Stimulated activated CD4-positive, alpha-beta T cell treated with anti-CD3 and anti-CD28 coated beads, Interleukin-1b, Interleukin-23, amount 100 ng/mL, for 4 hours (primary cell): ENCODE data around the gene GATA3.

Experiments
- DNase-seq, 2 donors: peaks; one replicate each; pipeline ENCODE4 v3.0.0-alpha.2; 2020; ENCODE audit warnings: low read depth in 2 of 2

GATA3 gene

DNA sequence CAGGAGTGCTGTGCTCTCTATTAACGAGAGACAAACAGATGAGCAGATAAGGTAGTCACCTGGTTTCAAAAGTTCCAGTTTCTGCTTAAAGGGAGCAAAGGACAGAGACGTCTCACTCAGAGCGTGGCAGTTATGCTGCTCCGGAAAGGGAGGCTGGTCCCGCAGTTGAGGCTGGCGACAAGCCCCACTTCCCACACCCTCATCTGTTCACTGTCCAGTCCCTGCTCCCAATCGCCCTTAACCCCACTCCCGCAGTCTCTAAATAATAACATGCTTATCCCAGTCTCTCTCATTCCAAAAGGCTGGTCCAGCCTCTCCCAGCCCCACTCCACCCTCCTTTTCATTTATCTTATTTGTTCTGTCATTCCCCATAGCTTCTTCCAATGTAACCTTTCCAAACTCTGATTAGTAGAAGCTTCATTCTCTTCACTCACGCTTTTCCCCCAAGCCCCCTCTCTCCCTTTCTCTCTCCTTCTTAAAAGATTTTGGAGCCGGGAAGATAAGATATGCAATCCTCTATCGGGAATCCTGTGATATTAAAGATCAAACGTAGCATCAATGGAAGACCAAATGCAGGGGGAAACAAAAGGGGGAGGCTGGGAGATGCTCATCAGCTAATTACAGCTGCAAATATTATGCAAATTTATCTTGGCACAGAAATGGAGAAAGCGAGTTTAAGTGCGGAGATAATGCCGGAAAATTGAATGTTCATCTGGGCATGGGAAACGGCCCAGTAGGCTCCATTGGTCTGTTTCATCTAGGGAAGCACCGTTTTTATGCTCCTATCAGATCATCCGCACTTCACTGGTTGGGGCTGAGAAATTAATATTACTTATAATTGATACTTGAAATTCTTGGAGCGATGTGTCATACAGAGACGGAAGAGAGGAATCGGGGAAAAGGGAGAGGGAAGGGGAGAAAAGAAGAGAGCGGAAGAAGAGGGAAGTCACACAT, 16.3 kb upstream of the GATA3 start:
- no peak for DNase-seq

DNA sequence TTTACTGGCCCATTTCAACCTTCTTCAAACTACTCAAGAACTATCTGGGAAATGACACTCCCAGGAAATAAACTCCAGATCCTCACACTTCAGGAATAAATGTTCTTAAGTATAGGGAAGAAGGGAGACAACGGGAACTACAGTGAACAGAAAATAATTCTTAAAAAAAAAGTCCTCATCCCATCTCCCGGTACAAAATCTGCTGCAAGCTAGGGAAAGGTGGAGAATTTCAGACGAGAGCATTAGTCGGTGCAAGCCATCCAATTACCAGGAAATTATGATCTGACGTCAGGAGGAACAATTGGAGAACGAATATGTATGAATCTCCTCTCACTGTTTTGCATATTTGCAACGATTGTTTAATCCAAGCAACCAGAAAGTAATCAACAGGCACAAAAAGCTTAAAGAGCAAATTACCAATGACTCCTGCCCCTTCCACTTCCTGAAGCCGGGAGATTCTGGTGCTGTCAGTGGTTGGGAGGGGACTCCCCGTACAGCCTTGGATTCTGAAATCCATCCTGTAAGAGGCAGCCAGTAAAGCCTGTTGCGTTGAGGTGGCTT, 15.1 kb upstream of the GATA3 start:
- no peak for DNase-seq

DNA sequence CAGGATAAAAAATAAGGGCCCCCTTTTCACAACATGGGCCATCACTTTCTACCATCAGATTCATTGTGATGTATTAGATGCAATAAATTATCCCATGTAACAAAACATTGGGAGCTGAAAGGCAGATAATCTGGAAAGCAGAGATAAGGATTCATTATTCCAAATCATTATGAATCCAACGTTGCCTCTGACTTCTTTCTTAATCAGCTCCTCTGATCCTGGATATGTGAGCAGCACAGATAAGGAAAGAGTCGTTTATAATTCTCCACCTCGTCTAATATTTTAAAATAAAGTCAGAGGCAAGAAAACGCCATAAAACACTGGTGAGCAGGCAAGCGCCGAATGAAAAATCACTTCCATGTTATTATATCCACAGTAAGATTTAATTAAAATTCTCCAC, 13.8 kb upstream of the GATA3 start:
- no peak for DNase-seq

DNA sequence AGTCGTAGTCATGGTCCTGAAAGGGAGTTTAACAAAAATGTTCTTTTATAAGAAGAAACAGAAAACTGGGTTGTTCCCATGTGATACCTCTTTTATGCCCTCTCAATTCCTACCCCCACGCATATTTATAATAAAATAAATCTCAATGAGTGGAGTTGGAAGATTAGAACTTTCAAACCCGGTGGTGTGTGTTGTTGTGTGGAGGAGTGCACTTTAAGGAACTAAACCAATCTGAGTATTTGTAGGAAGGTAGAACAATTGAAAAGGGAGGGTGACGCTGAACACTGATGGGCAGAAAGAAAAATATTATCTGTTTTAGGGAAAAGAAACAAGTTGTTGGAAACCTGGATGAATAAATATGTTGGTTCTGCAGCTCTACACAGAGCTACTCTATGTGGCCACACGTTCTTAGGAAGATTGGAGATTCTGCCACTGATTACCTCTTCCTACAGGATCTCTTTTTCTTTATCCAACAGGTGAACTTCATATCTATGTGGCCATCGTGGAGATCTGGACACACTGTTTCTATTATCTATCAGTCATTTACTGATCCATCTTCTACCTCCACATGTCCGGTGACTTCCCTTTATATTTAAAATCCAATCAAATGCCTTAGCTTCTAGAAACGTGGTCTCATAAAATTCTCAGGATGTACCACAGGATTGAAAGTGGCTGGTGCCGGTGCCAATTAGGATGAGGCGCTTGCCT, 13.1 kb upstream of the GATA3 start:
- no peak for DNase-seq

DNA sequence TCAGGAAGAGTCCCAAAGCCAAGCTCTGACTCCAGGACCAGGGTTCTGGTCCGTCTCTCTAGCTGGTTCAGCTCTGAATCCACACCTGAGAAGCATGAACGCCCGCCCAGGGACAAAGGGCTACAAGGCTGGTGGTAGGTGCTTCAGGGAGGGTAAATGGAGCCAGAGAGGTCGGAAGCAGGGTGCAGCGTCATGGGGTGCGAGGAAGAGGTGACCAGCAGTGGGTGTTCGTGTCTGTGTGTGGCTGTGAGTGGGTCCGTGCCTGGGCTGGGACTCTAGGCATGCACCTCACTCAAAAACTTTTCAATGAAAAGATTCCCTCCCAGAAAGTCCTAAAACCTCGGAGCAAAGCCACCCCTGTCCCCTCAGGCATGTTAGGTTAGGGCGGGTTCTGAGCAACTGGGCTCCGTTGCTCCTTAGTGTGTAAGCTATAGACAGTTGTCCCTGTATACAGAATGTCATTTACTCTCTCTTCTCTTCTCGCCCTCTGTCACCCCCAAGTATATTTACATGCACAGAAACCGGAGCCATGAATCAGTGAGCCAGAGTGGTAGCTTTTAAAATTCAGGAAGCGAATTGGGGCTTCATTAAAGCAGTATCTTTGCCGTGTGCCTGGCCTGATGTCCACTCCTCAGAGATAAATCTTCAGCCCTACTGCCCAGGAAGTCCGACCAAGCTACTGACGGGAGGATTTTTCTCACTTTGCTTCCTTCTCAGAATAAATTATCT, 12.3 kb upstream of the GATA3 start:
- no peak for DNase-seq

DNA sequence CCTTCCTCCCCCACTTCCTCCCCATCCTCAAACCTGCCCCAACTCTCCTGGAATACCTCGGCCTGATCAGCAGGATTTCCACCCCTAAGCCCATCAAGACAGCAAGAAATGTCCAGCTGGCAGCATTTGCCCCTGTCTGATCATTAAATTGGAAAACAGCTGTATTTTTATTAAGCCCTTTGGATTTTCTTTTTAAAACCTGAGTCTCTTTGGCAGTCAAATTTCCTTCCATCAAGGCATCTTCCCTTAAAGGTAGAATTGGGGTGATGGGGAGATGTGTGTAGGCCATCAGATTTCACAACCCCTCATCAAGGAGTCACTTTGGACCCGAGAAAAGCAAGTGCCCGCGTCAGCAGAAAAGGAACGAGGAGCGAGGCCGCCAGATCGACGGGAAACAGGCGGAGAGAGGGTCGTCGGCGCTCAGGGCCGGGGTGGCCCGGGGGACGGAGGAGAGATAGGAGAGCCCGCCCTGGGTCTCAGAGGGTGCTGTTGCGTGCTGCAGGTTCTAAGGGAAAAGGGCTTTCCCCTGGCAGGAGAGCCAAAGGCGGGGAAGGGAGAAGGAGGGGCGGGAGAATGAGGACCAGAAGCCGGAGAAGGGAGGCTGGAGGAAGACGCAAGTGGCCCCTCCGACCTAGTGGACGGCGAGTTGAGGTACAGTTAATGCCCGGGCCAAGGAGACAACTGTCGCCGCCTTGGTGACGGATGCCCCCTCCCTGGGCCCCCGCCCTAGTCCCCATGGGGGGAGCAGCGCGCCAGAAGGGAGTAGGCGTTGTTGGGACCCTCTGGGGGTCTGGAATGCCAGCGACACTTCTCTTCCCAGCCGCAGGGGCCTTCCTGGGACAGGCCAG, 11.5 kb upstream of the GATA3 start:
- DNase-seq: no peak

DNA sequence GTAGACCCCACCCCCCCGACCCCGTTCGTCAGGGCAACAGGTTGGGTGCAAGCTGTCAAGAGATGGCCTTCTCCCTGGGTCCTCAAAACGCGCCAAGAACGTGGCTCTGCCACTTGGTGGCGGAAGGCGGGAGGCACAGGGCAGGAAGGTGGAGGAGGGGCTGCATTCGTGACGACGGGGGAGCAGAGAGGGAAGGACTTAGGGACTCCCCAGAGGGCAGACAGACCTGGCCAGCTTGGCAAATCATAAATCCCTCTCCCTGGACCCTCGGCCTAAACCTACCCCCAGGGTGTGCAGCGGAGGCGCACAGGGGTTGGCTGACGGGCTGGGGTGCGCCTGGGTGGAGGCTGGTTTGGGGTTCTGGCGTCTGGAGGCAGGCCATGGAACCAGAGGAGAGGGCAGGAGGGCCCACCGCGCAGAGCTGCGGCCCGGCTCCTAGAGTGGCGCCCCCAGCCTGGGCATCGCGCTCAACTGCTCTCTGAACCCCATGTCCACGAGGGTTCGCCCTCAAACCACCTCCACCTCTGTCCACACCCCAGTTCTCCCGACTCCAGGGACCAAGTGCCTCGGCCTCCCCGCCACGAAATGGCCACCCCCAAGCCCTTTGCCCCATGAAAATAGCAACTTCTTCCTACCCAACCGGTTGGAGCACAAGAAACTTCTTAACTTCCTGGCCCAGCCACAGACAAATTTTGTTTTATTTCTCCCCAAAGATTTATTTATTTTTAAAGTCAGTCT, 10.8 kb upstream of the GATA3 start:
- DNase-seq: no peak

DNA sequence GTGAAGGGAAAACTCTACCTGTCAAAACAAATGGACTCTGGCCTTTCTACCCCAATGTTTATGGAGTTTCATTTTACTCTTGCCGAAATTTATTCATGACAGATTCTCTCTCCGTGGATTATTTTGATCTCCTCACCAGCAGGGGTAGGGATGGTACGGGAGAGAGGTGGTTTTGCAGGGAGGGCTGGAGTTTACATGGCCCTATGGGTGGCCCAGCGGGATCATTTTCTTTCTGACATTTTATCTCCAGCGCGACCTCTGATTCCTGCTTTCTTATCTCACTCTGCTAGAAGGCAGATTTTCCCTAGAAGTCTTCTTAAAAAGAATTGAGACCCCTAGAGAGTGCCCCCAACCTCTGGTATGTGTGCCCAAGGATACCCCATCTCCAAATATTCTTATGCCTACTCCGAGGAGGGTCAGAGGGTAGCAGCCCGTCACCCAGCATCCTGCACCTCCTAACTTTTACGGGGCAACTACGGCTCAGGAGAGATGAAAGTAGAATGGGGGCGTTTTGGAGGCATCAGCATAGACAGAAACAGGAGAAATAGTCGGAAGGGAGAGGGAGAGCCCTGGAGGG, 10.1 kb upstream of the GATA3 start:
- DNase-seq: no peak

DNA sequence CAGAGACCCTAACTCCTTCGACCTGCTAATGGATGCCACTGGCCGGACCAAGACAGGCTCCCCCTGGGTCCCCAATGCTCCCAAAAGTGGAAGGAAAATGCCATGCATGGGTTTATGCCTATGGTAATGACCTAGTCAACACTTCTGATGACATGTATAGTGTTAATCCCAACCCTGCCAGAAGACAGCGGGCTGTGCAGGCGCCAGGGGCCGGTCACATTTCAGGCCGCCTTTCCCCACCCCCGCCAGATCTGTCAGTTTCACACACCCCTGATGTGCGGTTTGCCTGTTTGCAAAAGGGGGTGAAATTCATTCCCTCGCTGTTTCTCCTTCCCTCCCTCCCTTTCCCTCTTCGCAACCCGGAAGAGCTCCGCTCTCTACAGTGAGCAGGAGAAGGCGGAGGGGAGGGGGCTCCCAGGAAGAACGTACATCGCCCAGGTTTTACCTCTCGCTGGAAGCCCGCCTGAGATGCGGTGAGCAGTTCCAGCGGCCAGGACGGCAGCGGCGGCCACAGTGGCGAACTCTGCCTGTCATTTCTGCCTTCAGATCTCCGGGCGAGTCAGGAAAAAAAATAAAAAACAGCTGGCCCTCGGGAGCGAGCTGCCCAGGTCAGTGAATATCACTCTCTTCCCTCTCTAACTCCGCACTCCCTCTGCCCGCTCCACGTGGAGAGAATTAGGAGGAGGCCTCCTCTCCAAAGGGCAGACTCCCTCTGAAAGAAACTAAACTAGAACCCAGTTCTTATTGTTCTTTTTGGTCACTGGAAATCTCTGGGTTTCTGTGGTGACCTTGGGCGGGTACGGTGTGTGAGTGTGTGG, 9.4 kb upstream of the GATA3 start:
- no peak for DNase-seq

DNA sequence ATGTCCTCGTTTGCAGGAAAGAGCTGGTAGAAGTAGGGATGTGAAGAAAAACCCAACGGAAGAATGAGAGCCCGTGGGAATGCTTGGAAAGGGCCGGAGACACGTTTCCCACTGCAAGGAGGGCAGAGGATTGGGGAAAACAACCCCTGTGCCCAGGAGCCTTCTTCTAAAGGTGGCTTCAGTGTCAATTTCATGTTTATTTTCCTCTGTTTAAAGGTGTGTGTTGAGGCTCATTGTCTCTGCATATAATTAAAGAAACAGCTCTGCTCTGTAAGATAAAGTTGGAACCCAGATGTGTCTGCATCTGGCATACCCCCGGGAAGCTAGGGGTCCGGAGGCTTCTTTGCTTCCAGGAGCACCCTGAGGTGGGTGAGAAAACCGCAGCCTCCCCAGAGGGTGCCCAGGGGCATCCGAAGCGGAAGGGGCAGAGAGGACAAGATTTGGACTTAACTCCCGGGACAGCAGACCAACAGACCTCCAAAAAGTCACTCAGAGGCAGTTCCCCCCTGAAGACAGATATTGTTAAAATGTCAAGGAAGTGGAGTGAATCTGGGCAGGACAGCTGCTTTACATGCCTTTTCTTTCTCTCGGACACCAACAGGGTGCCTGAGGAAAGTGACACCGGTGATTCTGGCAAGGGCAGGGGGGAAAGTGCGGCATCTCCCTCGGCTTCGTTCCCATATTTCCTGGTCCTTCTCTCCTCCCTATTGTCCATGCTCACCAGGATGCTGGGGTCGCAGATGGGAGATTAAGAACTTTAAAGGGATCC, 8.6 kb upstream of the GATA3 start:
- DNase-seq: no peak

DNA sequence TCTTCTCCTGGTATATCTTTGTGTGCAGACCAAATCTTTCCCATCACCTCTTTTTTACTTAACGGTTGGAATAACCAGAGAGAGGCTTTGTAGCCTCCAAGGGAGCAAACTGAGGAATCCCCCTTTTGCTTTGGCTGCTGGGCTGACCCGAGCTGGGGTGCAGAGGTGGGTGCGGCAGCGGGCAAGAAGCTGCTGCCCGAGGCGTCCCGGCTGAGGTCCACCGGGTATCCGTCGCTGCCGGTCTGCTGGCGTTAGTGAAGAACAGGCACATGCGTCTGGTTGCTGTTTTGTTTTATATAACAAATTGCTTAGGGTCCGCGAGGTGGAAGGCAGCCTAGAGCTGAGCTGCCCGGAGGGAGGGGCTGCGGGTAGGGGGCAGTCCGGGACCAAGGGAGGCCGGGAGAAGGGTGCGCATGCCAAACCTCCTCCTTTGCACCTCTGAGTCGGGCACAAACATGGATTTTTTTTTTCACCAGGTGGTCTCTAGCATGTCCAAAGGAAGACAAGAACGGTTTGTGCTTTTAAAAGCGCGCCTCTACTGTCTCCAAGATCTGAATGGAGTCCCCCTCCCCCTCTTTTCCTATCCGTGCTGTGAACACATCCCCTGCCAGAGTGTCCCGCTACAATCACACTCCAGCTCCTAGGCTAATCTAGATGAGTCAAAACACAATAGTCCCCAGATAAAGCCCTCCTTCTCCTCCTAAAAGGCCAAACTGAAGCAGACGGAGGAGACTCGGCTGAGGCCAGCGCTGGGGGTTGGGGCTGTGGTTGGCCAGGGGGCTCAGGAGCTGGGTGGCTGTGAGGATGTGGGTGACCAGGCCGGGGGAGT, 6.8 kb upstream of the GATA3 start:
- DNase-seq: no peak

DNA sequence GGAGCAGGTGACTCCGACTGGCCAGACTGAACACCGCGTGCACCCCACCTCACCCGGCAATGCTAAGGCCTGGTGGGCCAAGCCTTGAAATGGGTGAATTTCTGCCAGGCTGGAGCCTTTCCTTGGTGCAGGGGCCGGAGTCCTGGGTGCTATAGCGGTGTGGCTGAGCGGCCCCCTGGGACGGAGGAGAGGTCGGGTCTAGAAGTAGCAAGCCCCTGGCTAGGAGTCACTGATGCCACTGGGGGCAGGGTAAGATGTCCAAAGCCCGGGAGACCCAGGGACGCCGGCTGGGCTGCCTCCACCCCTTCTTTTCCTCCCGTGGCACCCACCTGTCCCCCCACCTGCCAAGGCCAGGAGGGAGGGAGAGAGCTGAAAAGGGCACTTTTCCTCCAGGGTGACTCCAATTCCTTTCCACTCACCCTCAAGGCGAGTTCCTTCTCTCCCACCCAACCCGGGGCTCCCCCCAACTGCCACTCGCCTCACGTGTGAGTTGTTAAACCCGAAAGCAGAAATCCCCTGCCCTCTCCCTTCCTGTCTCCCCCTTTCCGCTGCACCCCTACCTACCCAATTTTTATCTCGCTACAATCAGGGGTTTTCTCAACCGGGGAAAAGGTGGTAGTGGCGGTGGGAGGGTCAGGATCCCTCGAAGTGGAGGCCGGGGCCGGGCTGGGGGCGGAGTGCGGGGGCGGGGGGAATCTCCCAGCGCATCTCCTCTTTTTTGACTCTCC, 6.0 kb upstream of the GATA3 start:
- peak in 1 of 2 donors; percentile 46 for DNase-seq

DNA sequence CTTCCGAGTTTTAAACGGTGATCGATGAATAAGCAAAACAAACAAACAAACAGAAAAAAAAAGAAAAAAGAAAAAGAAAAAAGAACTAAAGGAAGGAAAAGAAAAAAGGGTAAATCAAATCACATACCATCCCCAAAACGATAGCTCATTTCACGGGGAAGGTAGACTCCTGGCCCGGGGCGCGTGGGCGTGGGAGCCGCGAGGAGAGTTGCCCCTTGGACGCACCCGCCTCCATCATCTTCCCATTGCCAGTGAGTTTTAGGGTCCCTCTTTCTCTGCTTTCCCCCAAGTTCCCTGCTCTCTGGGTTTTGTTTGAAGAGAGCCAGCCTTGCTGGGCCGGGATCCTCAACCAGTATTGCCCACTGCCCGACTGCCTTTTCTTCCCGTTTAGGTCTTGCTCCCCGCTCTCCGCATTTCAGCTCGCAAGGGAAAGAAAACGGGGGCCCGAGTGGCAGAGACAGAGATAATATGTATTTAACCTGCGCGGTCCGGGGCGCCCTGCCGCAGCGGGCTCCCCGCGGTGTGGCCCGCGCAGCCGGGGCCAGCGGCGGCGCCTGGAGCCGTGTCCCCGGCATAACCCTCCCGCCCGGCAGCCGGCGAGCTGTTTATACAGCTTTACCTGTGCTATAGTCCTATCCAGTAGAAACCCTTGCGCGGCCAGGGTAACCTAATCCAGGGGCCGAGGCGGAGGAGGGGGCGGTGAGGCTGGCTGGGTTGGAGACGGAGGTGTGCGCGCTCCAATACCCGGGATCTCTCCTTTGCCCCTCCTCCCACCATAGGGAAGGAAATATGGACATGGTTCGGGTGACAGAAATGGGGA, 5.2 kb upstream of the GATA3 start:
- DNase-seq: no peak

DNA sequence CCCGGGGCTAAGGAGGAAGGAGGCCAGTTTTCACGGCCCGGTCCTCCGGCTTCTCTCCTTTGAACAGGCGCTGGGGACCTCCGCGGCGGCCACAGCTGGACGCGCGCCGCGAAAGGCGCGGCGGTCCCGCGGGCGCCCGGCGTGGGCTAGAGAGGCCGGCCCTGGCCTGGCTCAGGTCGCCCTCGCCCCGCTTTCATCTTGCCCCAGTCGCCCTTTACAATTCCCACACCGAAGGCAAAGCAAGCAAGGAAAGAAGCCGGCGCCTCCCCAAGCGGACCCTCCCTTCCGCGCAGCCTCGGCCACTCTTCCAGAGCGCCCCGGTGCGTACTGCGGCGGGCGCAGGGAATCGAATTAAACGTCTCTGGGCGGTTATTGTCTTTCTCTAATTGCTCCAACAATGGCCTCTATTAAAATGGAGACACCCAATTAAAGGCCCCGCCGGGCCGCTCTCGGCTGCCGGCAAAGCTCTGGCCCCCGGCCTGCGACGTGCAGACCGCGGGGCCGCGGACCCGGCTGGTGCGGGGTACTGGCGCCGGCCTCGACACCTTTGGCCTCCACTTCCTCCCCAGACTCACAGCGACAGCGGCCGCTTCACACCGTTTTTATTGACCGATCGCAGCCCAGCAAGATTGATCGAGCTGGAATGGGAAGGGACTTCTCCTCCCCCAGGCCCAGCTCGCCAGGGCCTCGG, 4.5 kb upstream of the GATA3 start:
- DNase-seq: no peak

DNA sequence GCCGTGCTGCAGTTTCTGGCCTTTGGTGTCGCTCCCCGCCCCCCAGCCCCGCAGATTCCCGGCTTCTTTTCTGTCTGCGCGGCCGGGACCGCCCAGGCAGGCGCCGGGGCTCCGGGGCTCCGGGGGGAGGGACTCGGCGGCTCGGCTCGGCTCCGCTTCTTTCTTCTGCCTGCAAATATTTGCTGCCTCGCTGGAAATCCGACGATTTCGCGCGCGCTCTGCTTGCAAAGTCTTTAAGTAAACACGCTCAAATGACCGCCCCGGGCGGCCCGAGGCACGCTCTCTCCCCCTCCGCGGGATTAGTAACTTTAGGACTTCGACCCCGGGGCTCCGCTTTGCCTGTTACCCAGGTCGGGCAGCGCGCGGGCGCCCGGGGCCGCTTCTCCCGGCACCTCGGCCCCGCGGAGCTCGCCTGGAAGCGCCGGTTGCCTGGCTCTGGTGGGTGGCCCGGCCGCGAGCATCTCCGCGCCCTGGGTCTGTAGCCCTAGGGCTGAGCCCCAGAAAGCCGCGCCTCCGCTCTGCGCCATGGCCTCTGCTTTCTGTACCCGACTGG, 3.9 kb upstream of the GATA3 start:
- no peak for DNase-seq
